NT2/D1 (cell line): ENCODE results near the gene KIAA1958.

Experiments used
- YY1 ChIP-seq: IDR thresholded peaks from 2 replicates; pipeline ENCODE4 v1.6.1; 2011; ENCODE audit not compliant: insufficient read length, insufficient read depth
- ZNF274 ChIP-seq: IDR thresholded peaks from 2 replicates; pipeline ENCODE4 v1.6.1; 2011; ENCODE audit warnings: mild to moderate bottlenecking, low read depth, low read length

GRCh38 chr9:112623198-112623597, 136.6 kb downstream of the KIAA1958 start:
- no peak for TF ChIP-seq ZNF274
- no peak for TF ChIP-seq YY1
